T-helper 1 cell treated with Interleukin-12 subunit alpha and Interleukin-12 subunit beta and Interleukin-4 antibody, amounts not matched to agents 30 ng/mL and 1 ng/mL, for 36 hours (primary cell): ENCODE results near the gene GRM7. TPM values are rescaled to one million over a fixed set of nuclear protein-coding genes. Genes with fewer than 3 reads are reported as not detected.

ENCODE experiments used
- intact Hi-C: fragments of 100-400 bp; cut with micrococcal nuclease; formaldehyde crosslinking; loops from one replicate; pipeline ENCODE4 v1.15.1; 2024
- total RNA-seq: library from RNA; stranded (reverse); gene quantifications from 2 replicates; pipeline ENCODE4 v1.2.3, GENCODE V29; 2022

The GRM7 gene
- total RNA-seq, 1 donor from 2014 or later, result not detected

DNA sequence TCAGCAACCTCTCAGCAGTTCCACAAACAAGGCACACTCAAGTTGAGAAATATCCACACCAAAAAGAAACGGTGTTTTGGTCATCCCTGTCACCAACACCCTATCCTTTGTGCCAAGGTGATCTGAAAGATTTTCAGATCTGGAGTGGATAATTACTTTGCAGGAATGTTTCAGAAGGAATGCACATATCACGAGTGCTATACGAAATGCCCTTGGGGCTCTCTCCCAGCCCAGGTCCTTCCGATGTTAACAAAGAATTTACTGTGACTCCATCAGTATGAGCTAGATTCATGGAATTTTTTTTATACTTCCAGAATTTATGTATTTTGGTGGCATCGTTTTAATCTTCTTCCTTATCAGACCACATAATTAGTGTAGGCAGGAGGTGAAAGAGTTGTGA is 105.0 kb downstream of the GRM7 start:
- intact Hi-C loops, result no loop called here

DNA sequence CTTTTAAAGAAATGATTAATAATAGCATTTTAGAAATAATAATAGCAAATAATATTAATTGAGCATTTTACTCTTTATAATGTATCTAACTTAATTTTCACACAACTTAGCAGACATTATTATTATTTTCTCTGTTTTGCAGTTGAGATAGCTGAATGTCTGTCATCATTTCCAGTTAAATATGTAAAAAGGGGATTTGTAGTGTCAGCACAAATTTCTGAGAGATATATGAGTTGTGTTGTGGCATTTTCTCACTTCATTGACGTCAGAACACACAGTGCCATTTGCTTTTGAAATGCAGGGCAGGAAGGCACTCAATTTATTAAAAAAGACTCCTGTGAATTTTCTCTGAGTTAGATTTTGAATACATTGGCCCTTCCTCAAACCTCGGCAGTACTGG is 111.0 kb downstream of the GRM7 start:
- intact Hi-C loops, result no loop called here

DNA sequence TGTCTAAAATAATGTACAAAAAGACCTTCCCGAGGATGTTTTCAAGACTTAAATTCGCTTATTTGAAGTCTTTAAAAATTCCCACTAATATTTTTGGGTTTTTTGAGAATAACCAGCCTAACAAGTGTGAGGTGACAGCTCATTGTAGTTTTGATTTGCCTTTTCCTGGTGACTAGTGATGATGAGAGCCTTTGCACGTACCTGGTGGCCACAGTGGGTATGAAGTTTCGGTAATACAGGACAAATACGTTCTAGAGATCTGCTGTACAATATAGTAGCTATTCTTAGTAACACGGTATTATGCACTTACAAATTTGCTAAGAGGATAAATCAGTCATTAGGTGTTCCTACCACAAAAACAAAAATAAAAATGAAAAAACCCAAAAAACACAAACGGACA is 124.9 kb downstream of the GRM7 start:
- intact Hi-C loops, result no loop called here

DNA sequence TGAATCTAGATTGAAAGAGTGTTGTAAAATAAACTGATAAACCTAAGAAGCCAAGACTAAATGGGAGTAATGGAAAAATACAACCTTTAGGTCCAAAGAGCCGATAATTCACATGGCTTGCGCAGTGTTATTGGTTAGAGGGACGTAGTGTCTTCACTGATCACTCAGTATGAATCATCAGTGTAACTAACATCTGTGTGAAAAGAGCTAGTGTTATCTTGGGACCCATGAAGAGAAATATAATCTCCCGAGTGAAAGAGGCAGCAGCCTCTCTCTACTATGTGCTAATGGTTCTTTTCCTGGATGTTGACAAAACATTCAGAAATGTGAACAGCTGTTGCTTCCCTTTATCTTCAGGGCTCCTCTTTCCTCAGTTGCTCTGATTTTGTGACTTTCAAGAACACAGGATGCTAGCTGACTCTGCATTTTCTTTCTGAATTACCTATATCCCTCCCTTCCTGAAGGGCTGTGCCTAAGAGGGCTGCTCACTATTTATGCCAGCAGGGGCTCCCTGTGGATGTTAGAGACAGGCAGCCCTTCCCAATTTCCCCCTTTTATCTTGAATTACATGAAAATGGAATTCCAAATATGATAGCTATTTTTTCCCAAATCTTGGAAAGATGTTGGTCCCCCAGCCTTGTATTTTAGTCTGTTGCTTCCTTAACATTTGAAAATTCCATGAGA is 128.8 kb downstream of the GRM7 start:
- intact Hi-C loops, result no loop called here

DNA sequence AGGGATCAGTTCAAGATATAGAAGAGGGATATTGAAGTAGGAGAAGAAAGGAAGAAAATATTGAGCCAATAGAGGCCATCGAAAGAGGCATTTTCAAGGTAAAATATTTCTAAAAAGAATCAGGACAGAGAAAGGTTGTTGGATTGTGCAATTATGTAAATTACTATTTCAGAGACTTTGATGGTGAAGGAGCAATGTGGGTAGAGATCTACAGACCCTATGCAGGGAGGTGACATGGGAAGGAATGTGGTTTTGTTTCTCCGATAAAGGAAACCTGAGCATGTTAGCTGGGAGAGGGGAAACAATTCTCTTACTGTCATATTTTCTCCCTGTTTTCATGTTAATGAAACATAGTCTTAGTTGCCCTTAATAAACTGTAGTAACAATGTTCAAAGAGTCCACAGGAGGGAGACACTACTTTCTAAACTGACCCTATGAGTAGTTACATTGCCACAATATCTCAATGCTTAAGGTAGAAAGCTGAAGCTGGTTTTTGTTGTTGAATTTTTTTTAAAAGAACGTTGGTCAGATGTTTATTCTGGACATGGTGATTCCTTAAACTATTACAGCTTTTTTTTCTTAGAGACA is 133.3 kb downstream of the GRM7 start:
- intact Hi-C loops, result no loop called here

DNA sequence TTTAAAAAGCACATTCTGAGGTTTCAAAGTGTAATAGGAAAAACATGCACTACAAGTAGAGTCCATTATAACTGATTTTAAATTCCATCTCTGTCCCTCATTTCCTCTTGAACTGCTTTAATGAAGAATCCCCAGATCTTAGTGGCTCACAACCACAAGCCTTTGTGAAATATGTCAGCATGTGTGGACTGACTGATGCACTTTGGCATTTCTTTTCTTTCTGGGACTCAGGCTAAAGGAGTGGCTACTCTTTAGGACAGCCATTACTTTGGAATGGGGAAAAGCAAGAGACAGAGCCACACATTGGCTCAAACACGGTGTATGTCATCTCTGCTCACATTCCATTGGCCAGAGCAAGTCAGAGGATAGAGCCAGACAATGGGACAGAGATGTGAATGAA is 139.6 kb downstream of the GRM7 start:
- intact Hi-C loops, result no loop called here

DNA sequence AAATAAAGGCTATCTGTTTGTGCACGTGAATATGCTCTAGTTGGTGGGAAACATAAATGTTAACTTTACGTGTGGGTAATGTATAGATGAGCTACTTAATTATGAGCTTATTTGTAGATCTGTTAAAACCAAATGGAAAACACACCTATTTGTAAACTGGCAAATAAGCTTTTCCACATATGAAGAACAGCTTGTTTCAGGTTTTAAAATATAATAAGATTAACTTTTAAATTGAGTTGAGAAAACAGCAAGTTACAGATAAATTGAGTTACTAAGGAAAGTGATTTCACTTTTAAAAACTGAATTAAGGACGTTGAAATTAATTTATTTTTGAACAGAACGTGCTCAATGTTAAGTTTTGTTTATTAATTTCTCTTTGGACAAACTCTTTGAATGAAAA is 140.5 kb downstream of the GRM7 start:
- intact Hi-C loops, result no loop called here

DNA sequence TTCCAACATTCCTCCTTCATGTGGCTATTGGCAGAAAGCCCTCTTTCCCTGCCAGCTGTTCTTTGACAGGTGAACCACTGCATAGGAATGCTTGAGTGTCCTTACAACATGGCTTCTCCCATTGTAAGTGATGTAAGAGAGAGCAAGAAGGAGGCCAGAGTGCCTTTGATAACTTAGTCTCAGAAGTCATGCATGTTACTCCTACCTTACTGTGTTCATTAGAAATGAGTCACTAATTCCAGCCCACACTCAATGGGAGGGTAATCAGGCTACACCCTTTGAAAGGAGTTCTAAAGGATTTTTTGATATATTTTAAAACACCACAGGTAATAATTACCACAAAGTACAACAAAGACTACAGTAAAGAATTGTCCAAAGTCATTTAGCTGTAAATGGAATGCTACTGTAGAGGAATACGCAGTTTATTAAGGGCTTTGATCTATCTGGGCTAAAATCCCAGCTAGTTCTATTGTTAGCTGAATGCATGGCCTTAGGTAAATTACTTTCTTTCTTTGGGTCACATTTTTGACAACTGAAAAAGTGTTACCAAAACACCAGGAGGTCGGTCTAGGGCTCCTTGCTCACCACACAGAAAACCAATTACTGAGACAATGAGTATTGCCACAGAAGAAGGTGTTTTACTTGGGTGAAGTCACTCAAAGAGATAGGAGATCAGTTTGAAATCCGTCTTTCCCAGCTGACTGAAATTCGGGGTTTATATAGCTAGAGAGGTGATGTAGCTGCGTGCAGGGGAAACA is 154.9 kb downstream of the GRM7 start:
- intact Hi-C loops, result no loop called here

DNA sequence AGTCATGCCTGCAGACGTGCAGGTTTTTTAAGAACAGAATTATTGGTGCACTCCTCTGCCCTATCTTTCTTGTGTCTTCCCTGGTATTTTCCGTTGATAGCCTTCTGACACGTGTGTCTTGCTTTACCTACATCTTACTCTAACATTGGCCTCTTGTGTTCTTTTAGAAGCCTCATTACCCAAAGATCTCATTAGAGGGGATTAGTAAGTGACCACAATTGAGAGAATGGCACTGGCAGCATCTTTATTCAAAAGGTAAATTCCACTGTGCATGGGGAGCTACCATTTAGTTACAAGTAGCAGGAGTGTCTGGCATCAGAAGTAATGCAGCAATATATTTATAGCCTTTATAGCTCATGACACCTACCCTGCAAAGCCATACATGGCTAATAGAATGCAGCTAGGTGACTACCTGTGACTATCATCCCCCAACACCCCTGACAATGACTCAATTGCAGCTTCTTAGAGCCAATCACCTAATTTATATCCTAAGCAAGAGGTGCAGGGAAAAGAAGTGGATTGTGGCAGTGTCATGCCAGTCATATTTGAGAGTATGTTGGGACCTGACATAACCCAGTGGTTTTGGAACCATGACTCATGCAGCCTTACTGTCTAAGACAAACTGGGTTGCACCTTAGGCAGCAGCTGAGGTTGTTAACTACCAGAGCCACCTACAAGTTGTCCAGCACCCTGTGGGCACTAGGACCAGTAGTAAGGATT is 164.8 kb downstream of the GRM7 start:
- intact Hi-C loops, result no loop called here

DNA sequence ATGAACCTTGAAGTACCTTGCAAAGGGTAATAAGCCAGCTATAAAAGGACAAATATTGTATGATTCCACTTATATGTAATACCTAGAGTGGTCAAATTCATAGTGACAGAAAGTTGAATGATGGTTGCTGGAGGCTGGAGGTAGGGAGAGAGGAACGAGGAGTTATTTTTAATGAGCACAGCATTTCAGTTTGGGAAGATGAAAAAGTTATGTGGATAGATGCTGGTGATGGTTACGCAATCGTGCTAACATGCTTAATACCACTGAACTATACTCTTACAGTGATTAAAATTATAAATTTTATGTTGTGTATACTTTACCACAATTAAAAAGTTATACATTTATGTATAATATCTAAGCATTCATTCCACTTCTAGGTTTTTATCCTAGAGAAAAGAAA is 168.6 kb downstream of the GRM7 start:
- intact Hi-C loops, result no loop called here

DNA sequence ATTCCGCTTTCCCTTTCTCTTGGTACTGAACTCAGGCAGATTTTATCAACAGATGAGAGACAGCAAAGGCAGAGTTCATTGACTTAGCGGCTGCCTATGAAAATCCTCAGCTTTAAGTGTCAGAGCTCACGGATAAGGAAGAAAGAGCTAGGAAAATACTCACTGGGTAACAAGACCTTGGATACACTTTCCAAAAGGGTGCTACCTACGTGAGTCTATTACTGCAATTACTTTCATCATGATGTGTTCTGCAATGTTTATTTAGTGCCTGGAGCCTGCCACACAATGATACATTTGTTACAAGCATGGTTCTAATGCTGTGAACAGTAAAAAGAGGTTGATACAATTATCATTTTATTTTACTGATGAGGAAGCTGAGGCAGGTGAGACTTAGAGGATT is 177.5 kb downstream of the GRM7 start:
- intact Hi-C loops, result no loop called here

DNA sequence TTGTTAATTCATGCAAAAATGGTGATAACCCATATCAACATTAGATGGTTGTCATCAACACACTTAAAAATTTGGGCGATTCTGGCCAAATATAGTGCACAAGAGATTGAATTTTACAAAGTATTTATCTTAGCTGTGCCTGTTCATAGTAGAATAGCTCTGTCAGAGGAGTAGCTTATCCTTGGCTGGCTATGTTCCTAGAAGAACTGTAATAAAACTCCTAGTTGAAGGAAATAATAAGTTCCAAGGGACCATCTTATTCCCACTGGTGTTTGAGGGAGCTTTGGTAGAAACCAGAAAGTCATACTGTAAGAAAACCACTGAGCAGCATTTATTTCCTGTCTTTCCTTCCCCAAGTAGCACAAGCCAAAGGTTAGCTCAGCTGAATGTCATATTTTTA is 201.8 kb downstream of the GRM7 start:
- intact Hi-C loops, result no loop called here

DNA sequence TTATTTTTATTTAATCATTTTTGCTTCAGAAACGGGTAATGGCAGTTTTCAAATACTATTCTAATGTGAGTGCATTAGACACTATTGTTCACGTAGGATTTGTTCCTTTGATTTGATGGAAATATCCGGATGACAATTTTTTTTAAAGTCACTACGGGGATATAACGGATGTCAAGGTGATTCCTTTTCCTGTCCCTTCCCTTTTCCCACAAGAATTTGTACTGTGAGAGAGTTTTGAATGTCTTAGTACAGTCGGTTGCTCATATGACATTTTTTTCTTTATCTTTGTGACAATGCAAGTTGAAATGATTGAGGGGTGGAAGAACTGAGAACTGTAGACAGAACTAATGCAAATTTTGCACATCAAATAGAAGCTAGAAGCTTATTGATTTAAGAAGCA is 209.5 kb downstream of the GRM7 start:
- intact Hi-C loops, result no loop called here

DNA sequence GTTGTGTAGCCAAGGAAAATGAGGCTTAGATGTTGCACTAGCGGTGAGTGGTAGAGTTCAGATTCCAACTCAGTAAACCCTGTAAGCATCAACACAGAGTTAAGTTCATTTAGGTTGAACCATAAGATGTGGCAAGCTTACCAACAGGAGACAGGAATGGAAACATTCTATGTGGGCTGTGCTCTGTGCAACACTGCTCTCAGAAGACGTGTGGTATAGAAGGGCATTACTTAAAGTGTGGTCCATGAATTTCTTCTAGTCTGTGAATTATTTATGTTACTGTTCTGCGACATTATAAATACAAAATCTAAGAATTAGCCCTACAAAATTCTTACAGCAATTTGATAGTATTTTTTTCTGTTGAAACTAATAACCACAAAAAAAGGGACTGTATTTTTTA is 213.3 kb downstream of the GRM7 start:
- intact Hi-C loops, result no loop called here

DNA sequence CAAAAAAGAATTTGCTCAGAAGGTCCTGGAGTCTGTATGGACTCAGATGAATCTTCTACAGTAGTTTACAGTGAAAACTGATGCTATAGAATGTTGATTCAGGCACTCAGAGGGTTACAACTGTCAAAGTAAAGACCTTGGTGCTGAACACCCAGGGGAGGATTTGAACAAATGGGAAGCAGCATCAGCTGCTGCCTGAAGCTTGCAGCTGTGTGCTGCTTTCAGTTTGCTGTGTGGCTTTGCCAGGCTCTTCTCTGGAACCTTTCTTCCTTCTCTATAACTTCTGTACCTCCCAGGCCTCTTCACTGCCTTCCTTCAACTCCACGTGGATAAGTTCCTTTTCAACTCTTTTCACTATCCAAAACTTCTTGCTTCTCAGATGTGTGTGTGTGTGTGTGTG is 214.2 kb downstream of the GRM7 start:
- intact Hi-C loops, result no loop called here

DNA sequence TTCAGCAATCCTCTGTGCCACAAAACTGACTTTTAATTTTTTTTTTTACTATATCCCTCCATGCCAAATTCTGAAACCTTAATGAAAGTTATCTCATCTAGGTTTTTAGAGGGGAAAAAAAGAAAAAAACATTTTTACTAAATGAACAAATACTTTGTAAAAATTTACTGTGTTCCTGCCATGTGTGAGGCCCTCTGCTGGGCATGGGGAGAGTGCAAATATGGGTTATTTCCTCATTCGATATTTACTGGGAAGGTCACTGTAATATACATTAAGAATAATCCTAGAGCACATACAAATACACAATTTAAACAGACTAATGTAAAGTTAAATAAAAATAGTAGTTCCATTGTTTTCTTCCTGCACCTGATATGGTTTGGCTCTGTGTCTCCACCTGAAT is 215.0 kb downstream of the GRM7 start:
- intact Hi-C loops, result no loop called here

DNA sequence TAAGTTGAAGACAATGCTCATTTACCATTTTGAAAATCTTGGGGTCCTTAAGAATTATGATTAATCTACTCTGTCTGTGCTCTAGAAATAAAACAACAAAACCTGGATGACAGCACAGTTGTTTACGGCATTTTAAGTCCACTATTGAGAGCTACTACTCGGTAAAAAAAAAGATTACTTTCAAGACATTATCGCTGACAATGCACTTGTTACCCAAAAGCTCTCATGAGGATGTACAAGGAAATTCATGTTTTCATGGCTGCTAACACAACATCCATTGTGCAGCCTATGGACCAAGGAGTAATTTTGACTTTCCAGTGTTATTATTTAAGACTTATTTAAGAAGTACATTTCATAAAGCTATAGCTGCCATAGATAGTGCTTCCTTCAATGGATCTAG is 221.3 kb downstream of the GRM7 start:
- intact Hi-C loops, result no loop called here

DNA sequence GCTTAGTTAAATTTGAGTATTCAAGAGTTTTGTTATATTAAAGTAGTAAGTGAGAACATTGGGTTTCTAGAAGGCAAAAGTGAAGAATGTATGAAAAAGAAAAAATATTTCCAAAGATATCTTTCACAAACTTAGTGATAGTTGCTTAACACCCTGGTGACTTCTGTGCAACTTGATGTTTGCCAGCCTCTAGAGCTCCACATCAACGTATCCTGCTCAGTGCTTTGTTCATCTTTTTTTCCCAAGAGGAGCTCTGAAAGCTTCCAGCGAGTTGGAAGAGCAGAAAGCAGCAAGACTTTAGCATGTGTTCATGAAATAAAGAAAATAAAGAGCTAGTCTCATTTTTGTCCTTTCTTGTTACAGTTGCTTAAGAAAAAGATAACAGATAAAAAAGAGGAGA is 225.5 kb downstream of the GRM7 start:
- intact Hi-C loops, result no loop called here

DNA sequence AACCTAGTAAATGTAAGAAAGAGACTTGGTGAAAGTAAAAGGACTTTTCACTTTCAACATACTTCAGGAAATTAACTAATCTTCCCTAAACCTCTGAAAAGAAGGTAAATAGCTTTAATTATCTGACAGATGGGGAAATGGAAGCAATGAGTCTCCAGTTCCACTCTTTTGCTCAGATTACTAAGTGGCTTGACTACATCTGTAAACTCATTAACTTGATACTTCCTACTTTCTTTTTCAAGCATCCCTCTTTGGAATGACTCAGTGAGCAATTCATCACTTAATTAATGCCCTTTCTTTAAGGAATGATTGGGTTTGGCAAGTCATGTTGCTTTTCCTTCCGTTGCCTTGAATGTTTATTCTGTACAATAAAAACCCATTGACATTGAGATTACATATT is 234.2 kb downstream of the GRM7 start:
- intact Hi-C loops, result no loop called here

DNA sequence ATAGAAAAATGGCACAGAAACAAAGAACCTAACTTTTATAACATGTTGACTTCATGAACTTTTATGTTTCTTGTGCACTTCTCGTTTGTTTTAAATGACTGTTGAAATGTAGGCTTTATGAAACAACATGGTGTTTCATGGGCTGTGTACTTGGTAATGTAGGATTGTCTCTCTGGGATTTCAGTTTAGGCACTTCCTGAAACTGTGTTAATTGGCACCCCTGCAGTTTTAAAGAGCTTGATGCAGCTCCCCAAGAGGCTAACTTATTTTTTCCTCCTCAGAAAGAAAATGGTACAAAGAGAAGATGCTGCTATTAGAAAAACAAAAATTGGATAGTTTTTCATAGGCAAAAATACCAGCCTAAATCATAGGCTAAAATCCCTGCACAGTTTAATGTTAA is 239.2 kb downstream of the GRM7 start:
- intact Hi-C loops, result no loop called here

DNA sequence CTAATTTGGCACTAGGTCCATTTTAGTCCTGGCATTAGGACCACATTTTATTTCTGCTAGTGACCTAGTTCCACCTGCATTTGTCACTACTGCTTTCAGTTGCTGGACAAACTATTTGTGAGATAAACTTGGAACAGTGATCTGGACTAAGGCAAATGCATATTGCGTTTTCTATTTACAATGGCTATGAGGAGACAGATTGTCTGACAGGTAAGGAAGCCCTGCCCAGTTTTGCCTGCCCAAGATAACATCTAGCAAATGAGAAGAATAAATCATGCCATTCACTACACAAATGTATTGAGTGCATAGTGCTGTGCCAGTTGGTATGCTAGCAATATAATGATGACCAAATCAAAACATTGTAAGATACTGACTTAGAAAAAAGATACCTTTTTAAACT is 245.7 kb downstream of the GRM7 start:
- intact Hi-C loops, result no loop called here

DNA sequence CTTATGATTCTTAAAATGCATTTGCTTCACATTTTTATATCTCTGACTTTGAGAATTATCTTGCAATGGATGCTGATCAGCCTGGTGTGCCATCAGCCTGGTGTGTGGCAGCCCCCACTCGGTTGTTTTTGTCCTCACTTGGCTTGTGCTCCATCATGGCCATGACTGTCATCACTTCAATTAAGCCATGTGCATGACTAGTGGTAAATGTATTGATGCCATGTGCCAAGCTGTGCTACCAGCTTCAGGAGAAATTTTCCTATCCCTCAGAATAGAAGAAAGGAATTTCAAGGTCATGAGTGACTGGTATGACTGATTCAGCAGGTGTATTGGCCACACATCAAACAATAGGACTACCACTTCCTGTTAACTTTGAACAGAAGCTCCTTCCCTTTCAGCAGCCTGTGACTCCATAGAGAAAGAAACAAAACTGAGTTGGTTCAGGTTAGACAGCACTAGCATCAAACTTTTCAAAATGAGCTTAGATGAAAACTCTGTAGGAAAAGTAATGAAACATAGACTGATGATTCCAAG is 251.7 kb downstream of the GRM7 start:
- intact Hi-C loops, result no loop called here
